Natural killer cell (primary cell): Measurements from ENCODE around the gene XRCC4. TPM values are rescaled to one million over a fixed set of nuclear protein-coding genes. Genes with fewer than 3 reads are reported as not detected.

ENCODE experiments used
- ATAC-seq, 3 donors: fragments of 150-1000 bp in 2 of 3; fragments of 200-7000 bp in 1 of 3; cut with Tn5 transposase; 1 replicate in 1 of 3; 2 replicates in 2 of 3; pipeline ENCODE4 v1.10.0; 2021; ENCODE audit warnings: mild to moderate bottlenecking in 2 of 3, moderate library complexity in 2 of 3
- DNase-seq, 2 donors: peaks; one replicate each; pipeline versions ENCODE4 v3.0.0 to v3.0.0-alpha.2; 2013 to 2021; ENCODE audit warnings: mixed read lengths in 1 of 2
- H3K27ac ChIP-seq: one replicate; pipeline ENCODE4 v1.5.1; 2013; ENCODE audit warnings: mild to moderate bottlenecking, low read length
- H3K27me3 ChIP-seq: one replicate; pipeline ENCODE4 v1.6.1; 2013; ENCODE audit warnings: low read length; ENCODE audit not compliant: control insufficient read depth, insufficient read depth
- H3K36me3 ChIP-seq: one replicate; pipeline ENCODE4 v1.6.1; 2013; ENCODE audit warnings: low read length; ENCODE audit not compliant: control insufficient read depth, insufficient read depth
- H3K4me1 ChIP-seq: one replicate; pipeline ENCODE4 v1.6.1; 2013; ENCODE audit warnings: low read length; ENCODE audit not compliant: control insufficient read depth, insufficient read depth
- H3K4me3 ChIP-seq: one replicate; pipeline ENCODE4 v1.5.1; 2013; ENCODE audit warnings: low read length
- H3K9me3 ChIP-seq: one replicate; pipeline ENCODE4 v1.6.1; 2013; ENCODE audit warnings: low read length; ENCODE audit not compliant: control insufficient read depth, insufficient read depth
- H3K27ac Mint-ChIP-seq, 2 donors: one replicate each; pipeline ENCODE4 v1.8.0; 2022; ENCODE audit warnings: mild to moderate bottlenecking in 2 of 2, mixed read lengths in 2 of 2, moderate library complexity in 1 of 2
- H3K27me3 Mint-ChIP-seq, 2 donors: one replicate each; pipeline ENCODE4 v1.8.0; 2022; ENCODE audit warnings: low read depth in 2 of 2, mixed read lengths in 2 of 2
- H3K36me3 Mint-ChIP-seq: one replicate; pipeline ENCODE4 v1.8.0; 2022; ENCODE audit warnings: mixed read lengths
- H3K4me1 Mint-ChIP-seq, 2 donors: one replicate each; pipeline ENCODE4 v1.8.0; 2022; ENCODE audit warnings: mixed read lengths in 2 of 2
- H3K4me3 Mint-ChIP-seq: one replicate; pipeline ENCODE4 v1.8.0; 2022; ENCODE audit warnings: mild to moderate bottlenecking, moderate library complexity, mixed read lengths
- H3K9me3 Mint-ChIP-seq, 2 donors: one replicate each; pipeline ENCODE4 v1.8.0; 2022; ENCODE audit warnings: mixed read lengths in 2 of 2
- WGBS: methylation state at CpG from one replicate; pipeline ENCODE4 v1.1.7; 2013; ENCODE audit warnings: missing lambda C conversion rate; ENCODE audit not compliant: insufficient coverage; 5-methylcytosine and 5-hydroxymethylcytosine counted together
- intact Hi-C: fragments of 100-400 bp; cut with micrococcal nuclease; formaldehyde crosslinking; loops from one replicate; pipeline ENCODE4 v1.14.2; 2022
- total RNA-seq, 4 donors: library from RNA; stranded (reverse); fragments of 120-200 nt in 1 of 4; gene quantifications; one replicate each; pipeline versions ENCODE4 v1.2.3 to v1.2.4, GENCODE V29; 2013 to 2022
- TF ChIP-seq, protein P1 (sequence below): fragments of 200-600 bp; IDR thresholded peaks from one replicate; pipeline ENCODE4 v1.8.0; 2022; ENCODE audit warnings: antibody characterized with exemption

XRCC4 gene
- total RNA-seq, 3 donors from 2014 or later (not counting 1 experiment from before 2014, with no cell fraction given): 6.0 to 8.6 (median 7.0) TPM

DNA sequence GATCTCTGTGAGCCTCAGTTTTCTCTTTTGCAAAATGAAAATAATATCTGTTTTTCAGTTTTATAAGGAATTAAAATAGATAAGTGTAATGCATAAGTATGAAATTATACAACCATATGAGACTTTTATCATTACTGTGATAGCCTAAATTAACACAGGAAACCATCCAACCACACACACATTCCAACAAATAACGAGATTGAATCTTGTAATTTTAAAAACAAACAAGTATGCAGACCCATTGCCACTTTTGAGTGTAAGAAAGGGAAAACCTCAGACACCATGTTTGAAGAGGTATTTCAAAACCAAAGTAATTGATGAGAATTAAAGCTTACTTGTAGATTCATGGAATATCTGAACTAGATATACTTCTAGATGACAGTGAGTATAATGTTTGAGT, 32.0 kb downstream of the XRCC4 start:
- intact Hi-C loops: no loop called here

GRCh38 chr5:83115816-83116215, 38.5 kb downstream of the XRCC4 start:
- no peak for DNase-seq
- no peak overlapping the region for H3K27ac Mint-ChIP-seq
- Histone ChIP-seq H3K9me3 (peaks cover 3% of the 10 kb centered on the region), H3K4me3 (no peak overlapping the region), H3K27ac (no peak overlapping the region), H3K27me3 (no peaks in the 10 kb centered on the region), H3K4me1 (no peaks in the 10 kb centered on the region), H3K36me3 (peaks cover 5% of the 10 kb centered on the region)
- no peak for ATAC-seq
- H3K36me3 Mint-ChIP-seq: peaks cover 15% of the 10 kb centered on the region
- H3K4me3 Mint-ChIP-seq: no peak overlapping the region
- H3K4me1 Mint-ChIP-seq: no peaks in the 10 kb centered on the region
- no peaks in the 10 kb centered on the region for H3K9me3 Mint-ChIP-seq
- TF ChIP-seq, protein P1, sequence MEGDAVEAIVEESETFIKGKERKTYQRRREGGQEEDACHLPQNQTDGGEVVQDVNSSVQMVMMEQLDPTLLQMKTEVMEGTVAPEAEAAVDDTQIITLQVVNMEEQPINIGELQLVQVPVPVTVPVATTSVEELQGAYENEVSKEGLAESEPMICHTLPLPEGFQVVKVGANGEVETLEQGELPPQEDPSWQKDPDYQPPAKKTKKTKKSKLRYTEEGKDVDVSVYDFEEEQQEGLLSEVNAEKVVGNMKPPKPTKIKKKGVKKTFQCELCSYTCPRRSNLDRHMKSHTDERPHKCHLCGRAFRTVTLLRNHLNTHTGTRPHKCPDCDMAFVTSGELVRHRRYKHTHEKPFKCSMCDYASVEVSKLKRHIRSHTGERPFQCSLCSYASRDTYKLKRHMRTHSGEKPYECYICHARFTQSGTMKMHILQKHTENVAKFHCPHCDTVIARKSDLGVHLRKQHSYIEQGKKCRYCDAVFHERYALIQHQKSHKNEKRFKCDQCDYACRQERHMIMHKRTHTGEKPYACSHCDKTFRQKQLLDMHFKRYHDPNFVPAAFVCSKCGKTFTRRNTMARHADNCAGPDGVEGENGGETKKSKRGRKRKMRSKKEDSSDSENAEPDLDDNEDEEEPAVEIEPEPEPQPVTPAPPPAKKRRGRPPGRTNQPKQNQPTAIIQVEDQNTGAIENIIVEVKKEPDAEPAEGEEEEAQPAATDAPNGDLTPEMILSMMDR: no peak
- WGBS: 94% methylated on average over 1 of the region's 1 CpG
- intact Hi-C loops: no loop called here
- H3K27me3 Mint-ChIP-seq: no peaks in the 10 kb centered on the region

More for the DNA sequence above, 32.0 kb downstream of the XRCC4 start:
- H3K4me1 ChIP-seq: no peaks in the 10 kb centered on the region
- peaks cover 7% of the 10 kb centered on the region for H3K36me3 Mint-ChIP-seq
- no peaks in the 10 kb centered on the region for H3K27me3 ChIP-seq
- H3K4me3 ChIP-seq: no peak overlapping the region
- no CpG with 5 or more reads among the region's 1 CpG for WGBS
- no peak overlapping the region for H3K27ac ChIP-seq
- H3K27me3 Mint-ChIP-seq: no peaks in the 10 kb centered on the region
- peaks cover 3% of the 10 kb centered on the region for H3K9me3 ChIP-seq
- H3K27ac Mint-ChIP-seq: no peak overlapping the region
- peaks cover 5% of the 10 kb centered on the region for H3K36me3 ChIP-seq
- no peaks in the 10 kb centered on the region for H3K9me3 Mint-ChIP-seq
- no peak for DNase-seq
- TF ChIP-seq, protein P1: no peak
- peaks cover 8 to 12% of the 10 kb centered on the region in 2 donors for H3K4me1 Mint-ChIP-seq
- ATAC-seq: peak in 1 of 3 donors; percentile 68
- no peak overlapping the region for H3K4me3 Mint-ChIP-seq

DNA sequence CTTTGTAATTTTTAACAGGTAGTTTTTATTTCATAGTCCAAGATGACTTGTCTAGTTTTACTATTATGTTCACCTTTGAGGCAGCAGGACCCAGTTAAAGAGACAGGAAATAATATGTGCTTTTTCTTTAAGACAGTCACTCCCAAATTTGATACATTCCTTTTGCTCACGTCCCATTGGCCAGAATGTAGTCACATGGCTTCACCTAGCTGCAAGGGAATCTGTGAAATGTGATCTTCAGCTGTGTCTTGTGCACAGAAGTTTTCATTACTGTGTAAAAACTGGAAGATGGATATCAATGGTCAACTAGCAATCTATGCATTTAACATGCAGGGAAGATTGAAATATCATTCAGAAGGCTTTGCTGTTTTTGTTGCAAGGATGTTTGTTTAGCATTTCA, 41.1 kb downstream of the XRCC4 start:
- 87% methylated on average over 1 of the region's 1 CpG for WGBS
- intact Hi-C loops: no loop called here
- Histone ChIP-seq H3K36me3 (no peaks in the 10 kb centered on the region), H3K27ac (no peak overlapping the region), H3K4me1 (no peaks in the 10 kb centered on the region), H3K27me3 (no peaks in the 10 kb centered on the region), H3K9me3 (peaks cover 3% of the 10 kb centered on the region), H3K4me3 (no peak overlapping the region)
- TF ChIP-seq, protein P1: no peak
- no peak for ATAC-seq
- no peaks in the 10 kb centered on the region for H3K4me1 Mint-ChIP-seq
- DNase-seq: no peak
- H3K27me3 Mint-ChIP-seq: no peaks in the 10 kb centered on the region
- H3K9me3 Mint-ChIP-seq: no peaks in the 10 kb centered on the region
- no peak overlapping the region for H3K4me3 Mint-ChIP-seq
- H3K27ac Mint-ChIP-seq: no peak overlapping the region
- peaks cover 8% of the 10 kb centered on the region for H3K36me3 Mint-ChIP-seq

- Histone ChIP-seq H3K4me3 (no peak overlapping the region), H3K27ac (no peak overlapping the region), H3K9me3 (no peaks in the 10 kb centered on the region), H3K27me3 (no peaks in the 10 kb centered on the region), H3K36me3 (no peaks in the 10 kb centered on the region), H3K4me1 (no peaks in the 10 kb centered on the region)
- Mint-ChIP-seq H3K4me1 (no peaks in the 10 kb centered on the region), H3K36me3 (peaks cover 8% of the 10 kb centered on the region), H3K27ac (no peak overlapping the region), H3K9me3 (no peaks in the 10 kb centered on the region), H3K27me3 (no peaks in the 10 kb centered on the region), H3K4me3 (no peak overlapping the region)
- DNase-seq: no peak
- TF ChIP-seq, protein P1: no peak
- ATAC-seq: no peak
- no CpG with 5 or more reads among the region's 1 CpG for WGBS
- intact Hi-C loops: no loop called here
Observed at GRCh38 chr5:83118976-83119375, 41.6 kb downstream of the XRCC4 start.
